Right atrium auricular region (tissue), 2 donors: ENCODE data around the gene DDX1. TPM values are rescaled to one million over a fixed set of nuclear protein-coding genes. Genes with fewer than 3 reads are reported as not detected.

ENCODE experiments used
- DNase-seq: peaks from one replicate; pipeline ENCODE4 v3.0.0-alpha.2; 2019; ENCODE audit warnings: low spot score
- H3K27ac ChIP-seq, 2 donors: fragments of 200-600 bp; sonication (generic); 1 replicate in 1 of 2; 2 replicates in 1 of 2; pipeline ENCODE4 v1.5.1; 2016 to 2019
- H3K27me3 ChIP-seq, 2 donors: fragments of 200-600 bp; sonication (generic); one replicate each; pipeline versions ENCODE4 v1.5.1 to v1.6.0; 2017 to 2019
- H3K36me3 ChIP-seq: fragments of 200-600 bp; sonication (generic); one replicate; pipeline ENCODE4 v1.5.1; 2016
- H3K4me1 ChIP-seq, 2 donors: fragments of 200-600 bp; sonication (generic); one replicate each; pipeline versions ENCODE4 v1.5.1 to v1.6.0; 2017 to 2019
- H3K4me3 ChIP-seq, 2 donors: fragments of 200-600 bp; sonication (generic); 1 replicate in 1 of 2; 2 replicates in 1 of 2; pipeline ENCODE4 v1.5.1; 2017 to 2019; ENCODE audit warnings: mild to moderate bottlenecking in 1 of 2, moderate library complexity in 1 of 2
- H3K9me3 ChIP-seq, 2 donors: fragments of 200-600 bp; sonication (generic); one replicate each; pipeline ENCODE4 v1.5.1; 2019
- CTCF ChIP-seq, 2 donors: fragments of 200-600 bp; sonication (generic); IDR thresholded peaks; one replicate each; pipeline ENCODE4 v1.5.1; 2019; ENCODE audit warnings: antibody characterized with exemption in 2 of 2
- total RNA-seq, 2 donors: library from RNA; depleted of rRNA; stranded (reverse); fragments of >200 nt; gene quantifications; one replicate each; pipeline ENCODE4 v1.1.0, GENCODE V29; 2016

The DDX1 gene
- total RNA-seq, 2 donors from 2014 or later, result 60.1 to 75.9 TPM

GRCh38 chr2:15599994-15600393 lies 8.3 kb downstream of the DDX1 start:
- no peak overlapping the region for H3K27ac ChIP-seq
- peaks cover 0 to 1% of the 10 kb centered on the region in 2 donors for H3K4me1 ChIP-seq
- no peak overlapping the region for H3K4me3 ChIP-seq
- H3K9me3 ChIP-seq, result no peaks in the 10 kb centered on the region
- no peaks in the 10 kb centered on the region for H3K27me3 ChIP-seq
- DNase-seq, result no peak
- TF ChIP-seq CTCF (IDR thresholded peaks at IDR 0.05), result no peak
- peaks cover 95% of the 10 kb centered on the region for H3K36me3 ChIP-seq

GRCh38 chr2:15601681-15602080 lies 10.0 kb downstream of the DDX1 start:
- H3K27ac ChIP-seq, result no peak overlapping the region
- TF ChIP-seq CTCF (IDR thresholded peaks at IDR 0.05), result no peak
- H3K4me1 ChIP-seq, result no peaks in the 10 kb centered on the region
- H3K4me3 ChIP-seq, result no peak overlapping the region
- DNase-seq, result no peak
- H3K27me3 ChIP-seq, result no peaks in the 10 kb centered on the region
- no peaks in the 10 kb centered on the region for H3K9me3 ChIP-seq
- peaks cover 97% of the 10 kb centered on the region for H3K36me3 ChIP-seq

GRCh38 chr2:15602393-15602792 lies 10.7 kb downstream of the DDX1 start:
- Histone ChIP-seq H3K9me3 (no peaks in the 10 kb centered on the region), H3K4me1 (no peaks in the 10 kb centered on the region), H3K4me3 (no peak overlapping the region), H3K27ac (no peak overlapping the region), H3K27me3 (no peaks in the 10 kb centered on the region), H3K36me3 (peaks cover 97% of the 10 kb centered on the region)
- no peak for TF ChIP-seq CTCF (IDR thresholded peaks at IDR 0.05)
- no peak for DNase-seq

GRCh38 chr2:15603044-15603765 lies 11.5 kb downstream of the DDX1 start:
- no peak for TF ChIP-seq CTCF (IDR thresholded peaks at IDR 0.05)
- Histone ChIP-seq H3K4me3 (no peak overlapping the region), H3K9me3 (no peaks in the 10 kb centered on the region), H3K36me3 (peaks cover 97% of the 10 kb centered on the region), H3K27me3 (no peaks in the 10 kb centered on the region), H3K27ac (no peak overlapping the region), H3K4me1 (no peaks in the 10 kb centered on the region)
- DNase-seq, result no peak

GRCh38 chr2:15603948-15604347 lies 12.3 kb downstream of the DDX1 start:
- Histone ChIP-seq H3K36me3 (peaks cover 96% of the 10 kb centered on the region), H3K9me3 (no peaks in the 10 kb centered on the region), H3K27me3 (no peaks in the 10 kb centered on the region), H3K27ac (no peak overlapping the region), H3K4me3 (no peak overlapping the region), H3K4me1 (no peaks in the 10 kb centered on the region)
- no peak for DNase-seq
- no peak for TF ChIP-seq CTCF (IDR thresholded peaks at IDR 0.05)

GRCh38 chr2:15605721-15606120 lies 14.1 kb downstream of the DDX1 start:
- Histone ChIP-seq H3K9me3 (no peaks in the 10 kb centered on the region), H3K36me3 (peaks cover 90% of the 10 kb centered on the region), H3K4me3 (no peak overlapping the region), H3K27me3 (no peaks in the 10 kb centered on the region), H3K27ac (no peak overlapping the region), H3K4me1 (no peaks in the 10 kb centered on the region)
- no peak for TF ChIP-seq CTCF (IDR thresholded peaks at IDR 0.05)
- DNase-seq, result no peak
